ENCODE measurements around the gene ELAVL3. TPM values are rescaled to one million over a fixed set of nuclear protein-coding genes. Genes with fewer than 3 reads are reported as not detected.
A peak's percentile ranks its signal among the peaks of the same experiment; 100 is the strongest.

The ELAVL3 gene
- total and polyA plus RNA-seq, 8 donors: 0.10 to 11.0 (median 1.5) TPM; not detected in 3

- intact Hi-C loops (cut with DNase I; ENCODE audit: low total_unique reads): no loop called here
- peaks cover 6 to 33% (median 23%) of the 10 kb centered on the region in 4 donors for H3K36me3 ChIP-seq
- peak; percentile 45 to 85 for DNase-seq
- H3K4me1 ChIP-seq: peaks cover 31 to 48% (median 42%) of the 10 kb centered on the region in 4 donors
- H3K27ac ChIP-seq: no peak overlapping the region
- TF ChIP-seq POLR2AphosphoS5 (IDR thresholded peaks at IDR 0.05) (no peak), POLR2A (IDR thresholded peaks at IDR 0.05) (no peak), EP300 (IDR thresholded peaks at IDR 0.05) (no peak), CTCF (IDR thresholded peaks at IDR 0.05) (no peak)
- H3K27me3 ChIP-seq: peaks cover 27 to 87% (median 48%) of the 10 kb centered on the region in 3 donors
- H3K9me3 ChIP-seq: no peaks in the 10 kb centered on the region
- peak overlapping the region; percentile 24 to 41 (median 32) for H3K4me3 ChIP-seq
- 4 to 7% (median 6%) methylated on average over 35 to 50 of the region's 50 CpGs for WGBS, 5 donors
These were observed 913 bp upstream of the ELAVL3 start for GRCh38 chr19:11481534-11482383.

- Histone ChIP-seq H3K9me3 (no peaks in the 10 kb centered on the region), H3K27ac (no peak overlapping the region), H3K4me1 (peaks cover 31 to 48% (median 42%) of the 10 kb centered on the region in 4 donors), H3K4me3 (peak overlapping the region; percentile 9 to 31 (median 15)), H3K36me3 (peaks cover 6 to 18% (median 13%) of the 10 kb centered on the region in 4 donors), H3K27me3 (peaks cover 27 to 72% (median 48%) of the 10 kb centered on the region in 3 donors)
- DNase-seq: peak in 1 of 2 donors; percentile 38
- 4 to 8% (median 8%) methylated on average over 16 to 82 of the region's 86 CpGs for WGBS, 5 donors
- TF ChIP-seq POLR2A (IDR thresholded peaks at IDR 0.05): no peak
- no peak for TF ChIP-seq POLR2AphosphoS5 (IDR thresholded peaks at IDR 0.05)
- intact Hi-C loops (cut with DNase I; ENCODE audit: low total_unique reads): no loop called here
These were observed 740 bp downstream of the ELAVL3 start for GRCh38 chr19:11479898-11480714.

- Histone ChIP-seq H3K9me3 (no peaks in the 10 kb centered on the region), H3K4me3 (peak overlapping the region; percentile 9 to 31 (median 15)), H3K4me1 (peaks cover 31 to 48% (median 42%) of the 10 kb centered on the region in 4 donors), H3K36me3 (peaks cover 6 to 12% (median 11%) of the 10 kb centered on the region in 4 donors), H3K27me3 (peaks cover 27 to 64% (median 48%) of the 10 kb centered on the region in 3 donors), H3K27ac (no peak overlapping the region)
- peak in 1 of 2 donors; percentile 73 for DNase-seq
- intact Hi-C loops (cut with DNase I; ENCODE audit: low total_unique reads): no loop called here
- 13 to 27% (median 19%) methylated on average over 33 to 62 of the region's 62 CpGs for WGBS, 5 donors
- TF ChIP-seq POLR2AphosphoS5 (IDR thresholded peaks at IDR 0.05) (no peak), EP300 (IDR thresholded peaks at IDR 0.05) (no peak), POLR2A (IDR thresholded peaks at IDR 0.05) (no peak), CTCF (IDR thresholded peaks at IDR 0.05) (no peak)
These were observed 1.6 kb downstream of the ELAVL3 start for GRCh38 chr19:11479090-11479897.

DNA sequence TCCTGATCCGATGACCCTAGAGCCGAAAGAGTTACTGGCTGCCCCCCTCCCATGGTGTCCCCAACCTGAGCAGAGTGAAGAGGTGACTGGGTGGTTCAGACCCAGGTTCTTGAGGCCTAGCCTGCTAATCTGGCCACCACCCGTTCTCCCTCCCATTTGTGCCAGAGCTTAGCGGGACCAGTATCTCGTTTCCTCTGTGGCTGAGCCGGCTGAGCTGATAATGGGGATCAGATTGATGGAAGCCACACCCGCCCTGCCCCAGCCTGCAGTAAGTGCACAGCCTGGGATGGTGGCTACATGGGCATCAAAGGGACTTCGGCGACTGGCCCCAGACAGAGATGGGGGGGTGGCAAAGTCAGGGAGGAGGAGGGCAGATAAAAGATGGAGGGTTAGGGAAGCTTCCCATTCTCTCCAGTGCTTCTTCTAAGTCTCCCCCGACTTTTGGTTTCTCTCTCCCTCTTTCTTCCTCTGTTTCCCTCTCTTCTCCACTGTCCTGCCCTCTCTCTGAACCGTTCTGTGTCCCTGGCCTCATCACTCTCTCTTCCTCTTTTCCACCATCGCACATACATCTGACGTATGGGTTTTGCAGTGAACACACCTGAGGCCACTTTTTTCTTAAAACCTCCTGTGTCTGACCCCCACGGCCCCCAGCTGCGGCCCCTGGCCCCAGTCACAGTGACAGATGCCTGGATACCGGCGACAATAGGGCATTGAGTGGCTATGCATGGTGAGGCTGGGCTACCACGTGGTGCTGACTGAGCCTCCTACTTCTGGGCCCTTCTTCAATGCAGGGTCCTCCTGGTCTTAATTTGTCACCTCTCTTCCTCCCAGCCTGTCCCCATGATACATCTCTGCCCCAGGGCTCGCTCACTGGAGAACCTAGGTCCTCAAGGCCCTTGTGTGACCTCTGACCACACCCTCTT is 2.4 kb downstream of the ELAVL3 start:
- no peaks in the 10 kb centered on the region for H3K9me3 ChIP-seq
- TF ChIP-seq EP300 (IDR thresholded peaks at IDR 0.05): no peak
- no peak for TF ChIP-seq CTCF (IDR thresholded peaks at IDR 0.05)
- no peak for TF ChIP-seq POLR2AphosphoS5 (IDR thresholded peaks at IDR 0.05)
- no peak for TF ChIP-seq POLR2A (IDR thresholded peaks at IDR 0.05)
- H3K36me3 ChIP-seq: peaks cover 0 to 4% (median 3%) of the 10 kb centered on the region in 4 donors
- H3K4me1 ChIP-seq: peaks cover 31 to 47% (median 42%) of the 10 kb centered on the region in 4 donors
- H3K4me3 ChIP-seq: no peak overlapping the region
- H3K27me3 ChIP-seq: peaks cover 27 to 55% (median 43%) of the 10 kb centered on the region in 3 donors
- DNase-seq: peak in 1 of 2 donors; percentile 28
- intact Hi-C loops (cut with DNase I; ENCODE audit: low total_unique reads): no loop called here
- H3K27ac ChIP-seq: no peak overlapping the region
- WGBS, 5 donors: 40 to 57% (median 46%) methylated on average over 17 to 19 of the region's 19 CpGs

Data from stomach (tissue), 9 donors.